K562 (cell line): ENCODE measurements around the gene ANTKMT. TPM values are rescaled to one million over a fixed set of nuclear protein-coding genes. Genes with fewer than 3 reads are reported as not detected.

Source experiments
- MEF2A ChIP-seq: IDR thresholded peaks from 2 replicates; pipeline ENCODE4 v1.6.1; 2011; ENCODE audit warnings: low read depth, mild to moderate bottlenecking, low read length, moderate library complexity; ENCODE audit not compliant: control insufficient read depth
- MYC ChIP-seq, 2 experiments: fragments of 250-450 bp in 1 of 2; sonication (Bioruptor Pico) in 1 of 2; IDR thresholded peaks; 2 replicates each; pipeline versions ENCODE4 v1.5.1 to v1.6.1; 2012 to 2021; ENCODE audit warnings: low read depth in 2 of 2, borderline replicate concordance in 1 of 2, improper control_type of control experiment in 1 of 2, low read length in 1 of 2, mild to moderate bottlenecking in 1 of 2, moderate library complexity in 1 of 2
- NFYB ChIP-seq: IDR thresholded peaks from 2 replicates; pipeline ENCODE4 v1.6.1; 2011; ENCODE audit warnings: mild to moderate bottlenecking, moderate library complexity; ENCODE audit not compliant: insufficient read length; ENCODE audit errors: extremely low read depth
- PCBP1 ChIP-seq: fragments of 200-400 bp; formaldehyde crosslinking; IDR thresholded peaks from 2 replicates; pipeline ENCODE4 v1.6.1; 2018; ENCODE audit warnings: mild to moderate bottlenecking, low read depth, low read length; ENCODE audit not compliant: poor library complexity, severe bottlenecking
- SMARCE1 ChIP-seq: fragments of 450-650 bp; IDR thresholded peaks from 2 replicates; pipeline ENCODE4 v1.7.1; 2016; ENCODE audit warnings: mild to moderate bottlenecking
- SNIP1 ChIP-seq: fragments of 450-650 bp; IDR thresholded peaks from 2 replicates; pipeline ENCODE4 v1.7.1; 2017; ENCODE audit warnings: low read depth, mild to moderate bottlenecking
- ZBTB33 ChIP-seq: sonication (generic); formaldehyde crosslinking; IDR thresholded peaks from 2 replicates; pipeline ENCODE4 v1.8.1; 2023; ENCODE audit warnings: mild to moderate bottlenecking, missing genetic modification reagents
- ZC3H11A ChIP-seq: IDR thresholded peaks from 2 replicates; pipeline ENCODE4 v1.6.1; 2012; ENCODE audit warnings: low read depth, low read length, improper control_type of control experiment
- ZNF197 ChIP-seq: fragments of 200-800 bp; sonication (Bioruptor generic); IDR thresholded peaks from 2 replicates; pipeline ENCODE4 v1.6.1; 2016; ENCODE audit warnings: low read depth, missing genetic modification characterization, missing compliant biosample characterization
- ZNF253 ChIP-seq: fragments of 250-450 bp; sonication (Bioruptor Pico); conservative IDR thresholded peaks from 2 replicates; pipeline ENCODE4 v1.6.1; 2021; ENCODE audit warnings: mild to moderate bottlenecking
- ZNF561 ChIP-seq: fragments of 450-650 bp; formaldehyde crosslinking; conservative IDR thresholded peaks from 2 replicates; pipeline ENCODE4 v1.4.0; 2020; ENCODE audit warnings: mild to moderate bottlenecking, moderate library complexity
- ZNF592 ChIP-seq: fragments of 450-650 bp; IDR thresholded peaks from 2 replicates; pipeline ENCODE4 v1.6.1; 2017; ENCODE audit warnings: antibody characterized with exemption, mild to moderate bottlenecking
- polyA plus RNA-seq, 8 experiments: library from polyadenylated mRNA; depleted of rRNA in 4 of 8; stranded (reverse) in 5 of 8; unstranded in 3 of 8; fragments of >200 nt; fragmentation: Nextera tagmentation in 2 of 8; fragmentation: Illumina TruSeq in 1 of 8; extraction: Ambion mirVana in 2 of 8; extraction: Trizol in 1 of 8; gene quantifications; 2 replicates each; pipeline versions ENCODE4 v1.2.1 to v1.2.3, GENCODE V29; 2011 to 2014; ENCODE audit warnings: inconsistent platforms in 1 of 8, missing spikeins in 1 of 8
- total RNA-seq, 7 experiments: library from RNA; depleted of rRNA in 6 of 7; stranded (reverse); fragments of >200 nt in 6 of 7; fragmentation: Illumina TruSeq in 2 of 7; extraction: Trizol in 2 of 7; gene quantifications; 2 replicates each; pipeline versions ENCODE4 v1.2.1 to v1.2.3, GENCODE V29; 2011 to 2021; ENCODE audit warnings: low replicate concordance in 1 of 7
- TF ChIP-seq, protein P1 (sequence below): sonication (generic); formaldehyde crosslinking; IDR thresholded peaks from 2 replicates; pipeline ENCODE4 v1.8.1; 2023; ENCODE audit warnings: missing genetic modification reagents, mild to moderate bottlenecking, borderline replicate concordance

The ANTKMT gene
- total and polyA plus RNA-seq, 9 of the 15 experiments (the other 6 are each of a cell fraction or from before 2014, with no cell fraction given): 0.58 to 217 (median 19.1) TPM

GRCh38 chr16:683396-684070 is 37.4 kb upstream of the ANTKMT start (continued):
- TF ChIP-seq, protein P1, sequence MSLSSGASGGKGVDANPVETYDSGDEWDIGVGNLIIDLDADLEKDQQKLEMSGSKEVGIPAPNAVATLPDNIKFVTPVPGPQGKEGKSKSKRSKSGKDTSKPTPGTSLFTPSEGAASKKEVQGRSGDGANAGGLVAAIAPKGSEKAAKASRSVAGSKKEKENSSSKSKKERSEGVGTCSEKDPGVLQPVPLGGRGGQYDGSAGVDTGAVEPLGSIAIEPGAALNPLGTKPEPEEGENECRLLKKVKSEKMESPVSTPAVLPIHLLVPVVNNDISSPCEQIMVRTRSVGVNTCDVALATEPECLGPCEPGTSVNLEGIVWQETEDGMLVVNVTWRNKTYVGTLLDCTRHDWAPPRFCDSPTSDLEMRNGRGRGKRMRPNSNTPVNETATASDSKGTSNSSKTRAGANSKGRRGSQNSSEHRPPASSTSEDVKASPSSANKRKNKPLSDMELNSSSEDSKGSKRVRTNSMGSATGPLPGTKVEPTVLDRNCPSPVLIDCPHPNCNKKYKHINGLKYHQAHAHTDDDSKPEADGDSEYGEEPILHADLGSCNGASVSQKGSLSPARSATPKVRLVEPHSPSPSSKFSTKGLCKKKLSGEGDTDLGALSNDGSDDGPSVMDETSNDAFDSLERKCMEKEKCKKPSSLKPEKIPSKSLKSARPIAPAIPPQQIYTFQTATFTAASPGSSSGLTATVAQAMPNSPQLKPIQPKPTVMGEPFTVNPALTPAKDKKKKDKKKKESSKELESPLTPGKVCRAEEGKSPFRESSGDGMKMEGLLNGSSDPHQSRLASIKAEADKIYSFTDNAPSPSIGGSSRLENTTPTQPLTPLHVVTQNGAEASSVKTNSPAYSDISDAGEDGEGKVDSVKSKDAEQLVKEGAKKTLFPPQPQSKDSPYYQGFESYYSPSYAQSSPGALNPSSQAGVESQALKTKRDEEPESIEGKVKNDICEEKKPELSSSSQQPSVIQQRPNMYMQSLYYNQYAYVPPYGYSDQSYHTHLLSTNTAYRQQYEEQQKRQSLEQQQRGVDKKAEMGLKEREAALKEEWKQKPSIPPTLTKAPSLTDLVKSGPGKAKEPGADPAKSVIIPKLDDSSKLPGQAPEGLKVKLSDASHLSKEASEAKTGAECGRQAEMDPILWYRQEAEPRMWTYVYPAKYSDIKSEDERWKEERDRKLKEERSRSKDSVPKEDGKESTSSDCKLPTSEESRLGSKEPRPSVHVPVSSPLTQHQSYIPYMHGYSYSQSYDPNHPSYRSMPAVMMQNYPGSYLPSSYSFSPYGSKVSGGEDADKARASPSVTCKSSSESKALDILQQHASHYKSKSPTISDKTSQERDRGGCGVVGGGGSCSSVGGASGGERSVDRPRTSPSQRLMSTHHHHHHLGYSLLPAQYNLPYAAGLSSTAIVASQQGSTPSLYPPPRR: no peak
- TF ChIP-seq NFYB (no peak), MEF2A (no peak), ZBTB33 (no peak), MYC (IDR thresholded peaks at IDR 0.05; ENCODE audit: low read depth, low read length) (no peak), MYC (CRISPR knock-in tag; IDR thresholded peaks at IDR 0.05; ENCODE audit: borderline replicate concordance, low read depth) (0 out of 2 replicates have a peak, but pooled peaks have one; percentile 25), ZNF592 (no peak; the same call in 1 of the 2 replicates), SNIP1 (no peak), ZNF253 (CRISPR knock-in tag) (peak; percentile 75), SMARCE1 (no peak), ZNF197 (CRISPR knock-in tag) (no peak), PCBP1 (no peak), ZC3H11A (no peak), ZNF561 (CRISPR knock-in tag) (0 out of 2 replicates have a peak, but pooled peaks have one; percentile 18)
